ENCODE measurements around the gene NUB1.

Gene NUB1

GRCh38 chr7:151345576-151346469 is 4.2 kb downstream of the NUB1 start:
- DNase-seq (ENCODE audit: low read depth) = no peak

GRCh38 chr7:151346470-151346769 is 4.8 kb downstream of the NUB1 start:
- DNase-seq (ENCODE audit: low read depth) = no peak

GRCh38 chr7:151347200-151347599 is 5.6 kb downstream of the NUB1 start:
- no peak for DNase-seq (ENCODE audit: low read depth)

- DNase-seq (ENCODE audit: low read depth) = no peak
Measured at GRCh38 chr7:151348970-151349369, 7.4 kb downstream of the NUB1 start.

GRCh38 chr7:151349507-151349853 is 7.9 kb downstream of the NUB1 start:
- DNase-seq (ENCODE audit: low read depth) = no peak

GRCh38 chr7:151351027-151351426 is 9.4 kb downstream of the NUB1 start:
- DNase-seq (ENCODE audit: low read depth) = no peak

- DNase-seq (ENCODE audit: low read depth) = no peak
Measured at GRCh38 chr7:151351967-151352366, 10.4 kb downstream of the NUB1 start.

- no peak for DNase-seq (ENCODE audit: low read depth)
Measured at GRCh38 chr7:151352512-151352911, 10.9 kb downstream of the NUB1 start.

GRCh38 chr7:151361193-151361959 is 19.8 kb downstream of the NUB1 start:
- DNase-seq (ENCODE audit: low read depth) = no peak

GRCh38 chr7:151363182-151363581 is 21.6 kb downstream of the NUB1 start:
- no peak for DNase-seq (ENCODE audit: low read depth)

- DNase-seq (ENCODE audit: low read depth) = no peak
Measured at GRCh38 chr7:151366166-151366879, 24.7 kb downstream of the NUB1 start.

GRCh38 chr7:151366880-151367222 is 25.2 kb downstream of the NUB1 start:
- peak; percentile 47 for DNase-seq (ENCODE audit: low read depth)

GRCh38 chr7:151367284-151367683 is 25.7 kb downstream of the NUB1 start:
- DNase-seq (ENCODE audit: low read depth) = no peak

GRCh38 chr7:151368136-151368571 is 26.5 kb downstream of the NUB1 start:
- DNase-seq (ENCODE audit: low read depth) = peak; percentile 50

GRCh38 chr7:151371266-151371665 is 29.7 kb downstream of the NUB1 start:
- no peak for DNase-seq (ENCODE audit: low read depth)

- no peak for DNase-seq (ENCODE audit: low read depth)
Measured at GRCh38 chr7:151372612-151373265, 31.1 kb downstream of the NUB1 start.

- DNase-seq (ENCODE audit: low read depth) = no peak
Measured at GRCh38 chr7:151373599-151373998, 32.0 kb downstream of the NUB1 start.

GRCh38 chr7:151374139-151374538 is 32.5 kb downstream of the NUB1 start:
- DNase-seq (ENCODE audit: low read depth) = no peak

GRCh38 chr7:151374726-151375125 is 33.1 kb downstream of the NUB1 start:
- no peak for DNase-seq (ENCODE audit: low read depth)

GRCh38 chr7:151375530-151376217 is 34.1 kb downstream of the NUB1 start:
- no peak for DNase-seq (ENCODE audit: low read depth)

GRCh38 chr7:151376218-151376902 is 34.7 kb downstream of the NUB1 start:
- no peak for DNase-seq (ENCODE audit: low read depth)

Data from GM04504 (cell line).